Thoracic aorta endothelial cell (primary cell): Measurements from ENCODE around the gene TOR1AIP1. TPM values are rescaled to one million over a fixed set of nuclear protein-coding genes. Genes with fewer than 3 reads are reported as not detected.

ENCODE experiments used
- total RNA-seq: library from RNA; depleted of rRNA; stranded (reverse); fragments of >200 nt; gene quantifications from 2 replicates; pipeline ENCODE4 v1.2.3, GENCODE V29; 2012

Gene TOR1AIP1, protein sequence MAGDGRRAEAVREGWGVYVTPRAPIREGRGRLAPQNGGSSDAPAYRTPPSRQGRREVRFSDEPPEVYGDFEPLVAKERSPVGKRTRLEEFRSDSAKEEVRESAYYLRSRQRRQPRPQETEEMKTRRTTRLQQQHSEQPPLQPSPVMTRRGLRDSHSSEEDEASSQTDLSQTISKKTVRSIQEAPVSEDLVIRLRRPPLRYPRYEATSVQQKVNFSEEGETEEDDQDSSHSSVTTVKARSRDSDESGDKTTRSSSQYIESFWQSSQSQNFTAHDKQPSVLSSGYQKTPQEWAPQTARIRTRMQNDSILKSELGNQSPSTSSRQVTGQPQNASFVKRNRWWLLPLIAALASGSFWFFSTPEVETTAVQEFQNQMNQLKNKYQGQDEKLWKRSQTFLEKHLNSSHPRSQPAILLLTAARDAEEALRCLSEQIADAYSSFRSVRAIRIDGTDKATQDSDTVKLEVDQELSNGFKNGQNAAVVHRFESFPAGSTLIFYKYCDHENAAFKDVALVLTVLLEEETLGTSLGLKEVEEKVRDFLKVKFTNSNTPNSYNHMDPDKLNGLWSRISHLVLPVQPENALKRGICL
- total RNA-seq = 48.8 and 53.9 TPM in 2 replicates

DNA sequence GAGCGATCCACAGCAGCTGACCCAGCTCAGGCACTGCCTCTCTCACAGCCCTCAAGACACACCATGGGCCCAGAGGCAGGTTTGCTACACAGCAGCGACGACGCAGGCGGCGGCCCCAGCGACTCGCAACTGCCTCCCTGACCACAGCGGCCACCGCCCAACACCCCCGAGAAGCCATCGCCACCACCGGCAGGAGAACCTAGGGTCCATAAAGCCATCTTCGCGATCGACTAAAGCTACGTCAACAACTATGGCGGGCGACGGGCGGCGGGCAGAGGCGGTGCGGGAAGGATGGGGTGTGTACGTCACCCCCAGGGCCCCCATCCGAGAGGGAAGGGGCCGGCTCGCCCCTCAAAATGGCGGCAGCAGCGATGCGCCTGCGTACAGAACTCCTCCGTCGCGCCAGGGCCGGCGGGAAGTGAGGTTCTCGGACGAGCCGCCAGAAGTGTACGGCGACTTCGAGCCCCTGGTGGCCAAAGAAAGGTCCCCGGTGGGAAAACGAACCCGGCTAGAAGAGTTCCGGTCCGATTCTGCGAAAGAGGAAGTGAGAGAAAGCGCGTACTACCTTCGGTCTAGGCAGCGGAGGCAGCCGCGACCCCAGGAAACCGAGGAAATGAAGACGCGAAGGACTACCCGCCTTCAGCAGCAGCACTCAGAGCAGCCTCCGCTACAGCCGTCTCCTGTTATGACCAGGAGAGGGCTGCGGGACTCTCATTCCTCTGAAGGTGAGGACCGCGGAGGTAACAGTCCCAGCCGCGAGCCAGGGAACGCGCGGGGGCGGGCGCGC lies at the start of gene TOR1AIP1:
Gene TOR1AIP1 (plus strand): TSS at position 33 of the 787 bp plus-strand sequence. CDS start 218 bp downstream, at position 251.

DNA sequence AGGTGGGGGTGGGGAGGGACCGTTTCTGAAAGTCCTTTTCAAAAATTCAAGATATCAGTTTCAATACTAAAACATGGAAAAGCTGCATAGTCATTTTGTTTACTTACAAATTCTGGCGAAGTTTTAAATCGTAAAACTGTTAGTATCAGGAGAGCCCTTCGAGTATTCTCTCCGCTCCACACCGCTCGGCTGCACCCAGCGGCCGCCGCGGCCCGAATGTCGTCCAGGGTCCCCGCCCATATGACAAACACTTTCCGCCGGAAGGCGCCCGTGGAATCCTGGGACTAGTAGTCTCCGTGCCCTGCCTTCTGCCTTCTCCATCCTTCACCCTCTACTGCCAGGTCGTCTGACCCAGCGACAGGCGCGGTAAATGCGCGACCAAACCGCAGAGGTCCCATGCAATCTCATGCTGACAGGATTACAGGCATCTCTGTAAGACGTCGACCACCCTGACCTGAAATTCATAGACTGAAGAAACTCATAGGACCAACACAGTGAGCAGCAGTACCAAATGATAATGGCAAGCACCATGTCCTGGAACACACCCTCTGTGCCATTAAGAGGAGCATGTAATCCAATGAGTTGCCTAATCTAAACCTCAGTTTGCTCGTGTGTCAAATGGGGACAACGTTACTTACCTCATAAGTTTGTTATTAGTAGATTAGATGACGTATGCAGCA lies 4.4 kb upstream of the TOR1AIP1 start, which contains the start of gene TOR1AIP2:
Gene TOR1AIP2 (minus strand): TSS at position 218 of the 680 bp plus-strand sequence. CDS start 25,138 bp downstream, outside the sequence.

GRCh38 chr1:179954493-179955286 lies 72.6 kb downstream of the TOR1AIP1 start, which contains the start of gene CEP350:
TSS of gene CEP350 (plus strand) at chr1:179954810. CDS start at chr1:179986182, 31,372 bp downstream.

Other genes starting within 250 kb of the TOR1AIP1 start
- gene FAM163A, start 139.0 kb upstream of the TOR1AIP1 start, total RNA-seq = not detected in 2 replicates
- gene TOR1AIP2, start 4.5 kb upstream of the TOR1AIP1 start, total RNA-seq = 203 and 204 TPM in 2 replicates
- gene CEP350, start 72.5 kb downstream of the TOR1AIP1 start, total RNA-seq = 58.4 and 60.8 TPM in 2 replicates